GM19372 (cell line): ENCODE measurements around the gene MALRD1.

ENCODE experiments used
- ATAC-seq: cut with Tn5 transposase; IDR thresholded peaks from one replicate; pipeline ENCODE4 v1.9.1; 2021; ENCODE audit warnings: mild to moderate bottlenecking, low read depth, moderate library complexity; ENCODE audit not compliant: unreplicated experiment

Gene MALRD1

GRCh38 chr10:19556666-19557065 lies 508.1 kb downstream of the MALRD1 start:
- no peak for ATAC-seq

- ATAC-seq: no peak
Observed at GRCh38 chr10:19561181-19561580, 512.6 kb downstream of the MALRD1 start.

DNA sequence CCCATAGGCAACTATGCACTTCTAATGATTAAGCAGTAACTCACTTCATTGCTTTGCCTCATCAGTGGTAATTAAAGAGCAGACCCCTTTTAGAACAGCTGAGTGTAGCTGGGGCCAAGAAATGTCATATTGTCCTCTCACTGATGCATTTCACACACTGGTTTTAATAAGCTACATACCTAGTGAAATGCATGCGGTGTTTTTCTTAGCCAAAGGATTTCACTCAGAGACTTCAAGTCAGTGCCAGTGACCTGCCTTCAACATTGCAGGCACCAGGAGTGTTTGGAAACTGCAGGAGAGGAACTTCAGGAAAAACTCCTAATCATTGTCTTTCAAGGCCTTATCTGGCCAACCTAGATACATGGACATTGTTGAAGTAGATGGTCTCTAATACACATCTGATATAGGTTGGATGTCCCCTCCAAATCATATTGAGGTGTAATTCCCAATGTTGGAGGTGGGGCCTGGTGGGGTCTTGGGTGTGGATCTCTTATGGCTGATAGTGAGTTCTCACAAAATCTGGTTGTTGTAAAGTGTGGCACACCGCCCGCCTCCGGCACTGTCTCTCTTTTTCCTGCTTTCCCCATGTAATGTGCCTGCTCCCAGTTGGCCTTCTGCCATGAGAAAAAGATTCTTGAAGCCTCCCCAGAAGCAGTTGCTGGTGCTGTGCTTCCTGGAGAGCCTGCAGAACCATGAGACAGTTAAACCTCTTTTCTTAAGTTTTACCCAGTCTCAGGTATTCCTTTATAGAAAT lies 515.0 kb downstream of the MALRD1 start:
- no peak for ATAC-seq

GRCh38 chr10:19570120-19570519 lies 521.5 kb downstream of the MALRD1 start:
- no peak for ATAC-seq

- ATAC-seq: no peak
Observed at GRCh38 chr10:19570991-19571390, 522.4 kb downstream of the MALRD1 start.

DNA sequence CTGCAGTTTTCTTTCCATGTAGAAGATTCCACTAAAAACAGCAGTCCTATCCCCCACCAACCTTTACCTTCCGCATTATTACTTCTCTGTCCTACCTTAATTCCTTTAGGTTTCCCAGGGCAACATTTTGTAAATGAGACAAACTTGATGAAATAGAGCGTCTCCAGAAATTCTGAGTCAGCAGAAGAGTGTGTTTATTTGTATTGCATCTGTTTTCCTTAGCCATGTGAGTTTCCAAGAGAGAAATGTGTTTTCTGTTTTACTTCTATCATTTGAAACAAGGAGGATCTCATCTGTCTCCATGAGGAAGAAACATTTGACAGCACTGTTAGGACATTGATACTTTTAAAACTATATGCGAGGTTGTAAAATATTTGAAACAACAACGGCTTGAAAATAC lies 523.5 kb downstream of the MALRD1 start:
- no peak for ATAC-seq

DNA sequence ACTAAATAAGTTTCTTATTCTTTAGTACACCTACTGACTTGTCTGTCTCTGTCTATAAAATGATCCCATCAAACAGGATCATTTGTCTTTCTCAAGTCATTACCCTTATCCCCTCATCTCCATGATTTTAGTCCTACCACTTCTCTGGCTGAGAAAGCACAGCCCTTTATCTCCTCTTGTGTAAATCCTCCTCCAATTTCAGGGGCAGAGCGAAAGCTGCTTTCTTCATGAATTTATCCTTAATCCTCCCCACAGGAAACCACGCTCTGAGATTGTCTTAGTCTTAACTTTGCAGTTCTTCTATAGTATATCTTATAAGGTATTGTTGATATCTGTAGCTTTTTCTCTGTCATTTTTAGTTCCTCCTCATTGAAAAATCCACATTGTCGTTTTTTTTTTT lies 528.0 kb downstream of the MALRD1 start:
- ATAC-seq: no peak

GRCh38 chr10:19577381-19577780 lies 528.8 kb downstream of the MALRD1 start:
- no peak for ATAC-seq

GRCh38 chr10:19577807-19578206 lies 529.2 kb downstream of the MALRD1 start:
- ATAC-seq: no peak

DNA sequence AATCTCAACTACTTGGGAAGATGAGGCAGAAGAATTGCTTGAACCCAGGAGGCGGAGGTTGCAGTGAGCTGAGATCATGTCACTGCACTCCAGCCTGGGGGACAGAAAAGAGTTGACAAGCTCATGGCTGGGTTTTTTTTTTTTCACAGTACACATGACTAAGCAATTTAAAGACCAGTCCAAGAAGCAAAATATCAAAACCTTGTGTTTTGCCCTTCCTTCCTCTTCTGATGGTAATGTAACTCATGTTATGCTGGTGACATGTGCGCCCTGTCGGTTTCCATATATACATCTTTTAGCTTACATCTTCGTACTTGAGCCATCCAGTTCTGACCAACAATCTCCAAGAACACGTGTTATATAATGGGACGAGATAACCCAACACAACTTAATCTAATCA lies 530.0 kb downstream of the MALRD1 start:
- no peak for ATAC-seq

- ATAC-seq: no peak
Observed at GRCh38 chr10:19579761-19580545, 531.4 kb downstream of the MALRD1 start.

DNA sequence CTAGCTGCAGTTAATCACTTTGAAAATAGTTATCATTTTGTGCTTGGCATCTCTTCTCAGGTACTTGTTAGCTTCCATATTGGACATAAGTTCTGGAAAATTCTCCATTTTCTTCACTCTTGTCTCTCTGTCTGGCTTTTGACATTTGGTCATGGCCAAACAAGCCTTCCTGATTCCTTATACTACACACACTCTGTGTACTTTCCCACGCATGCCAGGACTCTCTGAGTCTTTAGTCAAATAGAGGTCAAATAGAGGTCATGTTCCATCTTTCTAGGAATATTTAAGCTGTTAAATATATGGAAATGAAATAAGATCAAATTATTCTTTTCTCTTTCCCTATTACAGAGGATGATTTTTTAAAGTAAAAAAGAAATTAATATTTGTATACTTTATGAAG lies 532.1 kb downstream of the MALRD1 start:
- no peak for ATAC-seq

DNA sequence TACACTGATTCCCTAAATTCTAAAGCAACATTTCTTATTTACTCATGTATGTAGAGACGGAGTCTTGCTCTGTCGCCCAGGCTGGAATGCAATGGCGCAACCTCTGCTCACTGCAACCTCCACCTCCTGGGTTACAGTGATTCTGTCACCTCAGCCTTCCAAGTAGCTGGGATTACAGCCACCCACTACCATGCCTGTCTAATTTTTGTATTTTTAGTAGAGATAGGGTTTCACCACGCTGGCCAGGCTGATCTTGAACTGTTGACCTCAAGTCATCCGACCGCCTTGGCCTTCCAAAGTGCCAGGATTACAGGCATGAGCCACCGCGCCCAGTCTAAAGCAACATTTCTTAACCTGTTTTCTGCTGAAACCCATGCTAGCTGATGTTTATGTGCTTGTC lies 540.0 kb downstream of the MALRD1 start:
- no peak for ATAC-seq

GRCh38 chr10:19592276-19592675 lies 543.7 kb downstream of the MALRD1 start:
- no peak for ATAC-seq

- ATAC-seq: no peak
Observed at GRCh38 chr10:19595212-19595845, 546.7 kb downstream of the MALRD1 start.

- ATAC-seq: no peak
Observed at GRCh38 chr10:19605806-19606205, 557.2 kb downstream of the MALRD1 start.

- no peak for ATAC-seq
Observed at GRCh38 chr10:19606968-19607367, 558.4 kb downstream of the MALRD1 start.

- ATAC-seq: no peak
Observed at GRCh38 chr10:19611775-19612174, 563.2 kb downstream of the MALRD1 start.

DNA sequence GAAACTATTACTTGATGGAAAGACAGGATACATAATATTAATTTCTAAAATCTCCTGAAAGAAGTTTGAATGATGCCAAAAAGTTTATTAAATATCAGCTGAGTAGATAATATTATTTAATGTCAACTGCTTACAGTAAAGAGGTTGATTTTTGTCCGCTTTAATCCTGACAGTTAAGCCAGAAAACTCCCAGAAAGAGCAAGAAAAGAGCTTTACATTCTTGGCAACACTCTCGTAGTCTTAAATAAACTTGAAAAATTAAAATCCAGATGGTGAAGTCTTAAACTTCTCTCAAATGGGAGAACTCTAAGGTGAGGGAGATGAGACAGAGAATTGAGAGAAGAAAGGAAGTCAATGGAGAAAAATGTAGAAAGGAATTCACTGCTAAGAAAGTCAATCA lies 568.4 kb downstream of the MALRD1 start:
- ATAC-seq: no peak

- ATAC-seq: no peak
Observed at GRCh38 chr10:19620811-19621210, 572.2 kb downstream of the MALRD1 start.

- no peak for ATAC-seq
Observed at GRCh38 chr10:19623321-19623720, 574.7 kb downstream of the MALRD1 start.
